Psoas muscle (tissue), 8 donors: Measurements from ENCODE around the gene POGLUT2. TPM values are rescaled to one million over a fixed set of nuclear protein-coding genes. Genes with fewer than 3 reads are reported as not detected.

ENCODE experiments used
- ATAC-seq, 4 donors: fragments of 200-7000 bp; cut with Tn5 transposase; one replicate each; pipeline ENCODE4 v1.9.1; 2020; ENCODE audit warnings: moderate library complexity in 3 of 4, mild to moderate bottlenecking in 2 of 4
- DNase-seq, 2 donors: peaks; one replicate each; pipeline ENCODE4 v3.0.0-alpha.2; 2020
- H3K27ac ChIP-seq: fragments of 200-600 bp; one replicate; pipeline ENCODE4 v1.8.0; 2022
- H3K27me3 ChIP-seq, 3 donors: fragments of 200-600 bp in 1 of 3; one replicate each; pipeline versions ENCODE4 v1.6.1 to v1.8.0; 2013 to 2022; ENCODE audit warnings: low read length in 2 of 3, mild to moderate bottlenecking in 2 of 3, moderate library complexity in 1 of 3; ENCODE audit not compliant: insufficient read depth in 3 of 3
- H3K36me3 ChIP-seq, 2 donors: fragments of 200-600 bp in 1 of 2; one replicate each; pipeline versions ENCODE4 v1.6.1 to v1.8.0; 2013 to 2022; ENCODE audit warnings: low read depth in 1 of 2, mild to moderate bottlenecking in 1 of 2, moderate library complexity in 1 of 2; ENCODE audit not compliant: insufficient read depth in 1 of 2
- H3K4me1 ChIP-seq: fragments of 200-600 bp; one replicate; pipeline ENCODE4 v1.8.0; 2022
- H3K4me3 ChIP-seq: fragments of 200-600 bp; one replicate; pipeline ENCODE4 v1.8.0; 2022; ENCODE audit warnings: mild to moderate bottlenecking
- H3K9me3 ChIP-seq: fragments of 200-600 bp; one replicate; pipeline ENCODE4 v1.8.0; 2022
- CTCF ChIP-seq: fragments of 200-600 bp; IDR thresholded peaks from one replicate; pipeline ENCODE4 v1.8.0; 2022; ENCODE audit warnings: antibody characterized with exemption
- WGBS, 3 donors: extraction: QIAGEN DNeasy Blood & Tissue Kit; methylation state at CpG; one replicate each; pipeline versions ENCODE4 v1.1.6 to v1.1.7; 2013; 5-methylcytosine and 5-hydroxymethylcytosine counted together
- intact Hi-C, 2 donors: fragments of 100-400 bp; cut with DNase I; formaldehyde crosslinking; loops; one replicate each; pipeline versions ENCODE4 v1.11.0 to v1.14.2; 2022
- polyA plus RNA-seq, 3 donors: library from polyadenylated mRNA; stranded (reverse); fragments of 200-250 nt; gene quantifications; one replicate each; pipeline ENCODE4 v1.2.3, GENCODE V29; 2013
- total RNA-seq, 4 donors: library from RNA; stranded (reverse); fragmentation: NEBNext Ultra II Directional in 2 of 4; extraction: Animal tissue kit (Norgen Biotek cat#: 25700) in 2 of 4; gene quantifications; one replicate each; pipeline versions ENCODE4 v1.2.1 to v1.2.4, GENCODE V29; 2021 to 2023
- donor health status: healthy with polysubstance abuse.
- donor health status: DM: no; HTN: no; CAD: no; lungs with moderate emphysema.
- donor health status: Bipolar disorder and iron deficiency.
- donor health status: healthy.
- donor health status: DM: yes; HTN: yes; CAD: no.
- donor health status: DM: no; HTN: no; CAD: no.
- donor health status: DM: no; HTN: no; CAD: no.
- donor health status: DM: yes; HTN: yes; CAD: no.

The POGLUT2 gene
- total and polyA plus RNA-seq, 7 donors: 0.69 to 1.9 (median 0.96) TPM

GRCh38 chr13:102769679-102770078 lies 29.1 kb downstream of the POGLUT2 start:
- WGBS, 3 donors: 79 to 93% (median 80%) methylated on average over 4 of the region's 4 CpGs
- TF ChIP-seq CTCF: no peak
- DNase-seq: no peak

GRCh38 chr13:102768909-102769308 lies 29.9 kb downstream of the POGLUT2 start:
- 52 to 69% (median 58%) methylated on average over 2 of the region's 2 CpGs for WGBS, 3 donors
- DNase-seq: no peak
- H3K27ac ChIP-seq: no peak overlapping the region

More at GRCh38 chr13:102769679-102770078, 29.1 kb downstream of the POGLUT2 start:
- H3K27ac ChIP-seq: no peak overlapping the region
- peaks cover 0 to 27% of the 10 kb centered on the region in 2 donors for H3K36me3 ChIP-seq
- intact Hi-C loops: no loop called here
- H3K4me1 ChIP-seq: peaks cover 5% of the 10 kb centered on the region
- no peak overlapping the region for H3K4me3 ChIP-seq
- H3K9me3 ChIP-seq: no peaks in the 10 kb centered on the region
- no peaks in the 10 kb centered on the region for H3K27me3 ChIP-seq
- no peak for ATAC-seq

GRCh38 chr13:102763741-102764140 lies 35.0 kb downstream of the POGLUT2 start:
- Histone ChIP-seq H3K27me3 (no peaks in the 10 kb centered on the region), H3K36me3 (peaks cover 0 to 27% of the 10 kb centered on the region in 2 donors), H3K27ac (no peak overlapping the region), H3K4me1 (peaks cover 7% of the 10 kb centered on the region), H3K4me3 (no peak overlapping the region), H3K9me3 (no peaks in the 10 kb centered on the region)
- intact Hi-C loops: no loop called here
- no peak for TF ChIP-seq CTCF
- DNase-seq (no peak), ATAC-seq (no peak)
- 87 to 95% (median 89%) methylated on average over 1 of the region's 1 CpG for WGBS, 3 donors

More at GRCh38 chr13:102768909-102769308, 29.9 kb downstream of the POGLUT2 start:
- Histone ChIP-seq H3K4me1 (peaks cover under 1% of the 10 kb centered on the region), H3K4me3 (no peak overlapping the region), H3K27me3 (no peaks in the 10 kb centered on the region), H3K9me3 (no peaks in the 10 kb centered on the region), H3K36me3 (peaks cover 0 to 27% of the 10 kb centered on the region in 2 donors)
- intact Hi-C loops: no loop called here
- no peak for ATAC-seq
- no peak for TF ChIP-seq CTCF

- H3K36me3 ChIP-seq: peaks cover 0 to 8% of the 10 kb centered on the region in 2 donors
Observed at GRCh38 chr13:102761071-102761470, 37.7 kb downstream of the POGLUT2 start.

More at GRCh38 chr13:102761071-102761470, 37.7 kb downstream of the POGLUT2 start:
- Histone ChIP-seq H3K4me3 (no peak overlapping the region), H3K27me3 (no peaks in the 10 kb centered on the region), H3K4me1 (peaks cover 9% of the 10 kb centered on the region), H3K27ac (no peak overlapping the region), H3K9me3 (no peaks in the 10 kb centered on the region)
- no peak for TF ChIP-seq CTCF
- no peak for ATAC-seq
- intact Hi-C loops: no loop called here
- no peak for DNase-seq
- WGBS, 3 donors: 89 to 96% (median 90%) methylated on average over 1 of the region's 1 CpG
